MCF 10A (cell line): ENCODE measurements around the gene DGKD. TPM values are rescaled to one million over a fixed set of nuclear protein-coding genes. Genes with fewer than 3 reads are reported as not detected.
A peak's percentile ranks its signal among the peaks of the same experiment; 100 is the strongest.

Source experiments
- BruUV-seq: library from RNA; stranded (reverse); fragments of 400-500 nt; replicated peaks from 2 replicates; lab custom pipeline; 2021; lab: Mats Ljungman, UMichigan
- CTCF ChIA-PET: fragments of 300-600 bp; sonication (Branson Sonifier 250); formaldehyde crosslinking; extraction: SDS; loops from one replicate; lab custom pipeline; 2021; ENCODE audit warnings: antibody characterized with exemption, inconsistent platforms; lab: Yijun Ruan, JAX
- POLR2A ChIA-PET: fragments of 300-600, 350-650 bp; sonication (Branson Sonifier 250); formaldehyde crosslinking; extraction: SDS; loops from one replicate; lab custom pipeline; 2020; ENCODE audit warnings: antibody characterized with exemption, inconsistent platforms; lab: Yijun Ruan, JAX
- DNase-seq: peaks from one replicate; pipeline ENCODE4 v3.0.0-alpha.2; 2018; ENCODE audit not compliant: unreplicated experiment
- H3K27ac Mint-ChIP-seq: one replicate; pipeline ENCODE4 v1.8.0; 2022; ENCODE audit warnings: mild to moderate bottlenecking, low read depth, mixed read lengths; ENCODE audit not compliant: unreplicated experiment
- H3K27me3 Mint-ChIP-seq: one replicate; pipeline ENCODE4 v1.8.0; 2022; ENCODE audit warnings: mixed read lengths; ENCODE audit not compliant: insufficient read depth, unreplicated experiment
- H3K36me3 Mint-ChIP-seq: one replicate; pipeline ENCODE4 v1.8.0; 2022; ENCODE audit warnings: mild to moderate bottlenecking, moderate library complexity, mixed read lengths; ENCODE audit not compliant: insufficient read depth, unreplicated experiment
- H3K4me1 Mint-ChIP-seq: one replicate; pipeline ENCODE4 v1.8.0; 2022; ENCODE audit warnings: mixed read lengths; ENCODE audit not compliant: insufficient read depth, unreplicated experiment
- H3K4me3 Mint-ChIP-seq: one replicate; pipeline ENCODE4 v1.8.0; 2022; ENCODE audit warnings: mild to moderate bottlenecking, moderate library complexity, mixed read lengths; ENCODE audit not compliant: unreplicated experiment
- H3K9me3 Mint-ChIP-seq: one replicate; pipeline ENCODE4 v1.8.0; 2022; ENCODE audit warnings: mixed read lengths; ENCODE audit not compliant: unreplicated experiment
- CTCF ChIP-seq: fragments of 200-600 bp; IDR thresholded peaks from one replicate; pipeline ENCODE4 v1.8.0; 2022; ENCODE audit warnings: antibody characterized with exemption, mild to moderate bottlenecking; ENCODE audit not compliant: unreplicated experiment
- intact Hi-C: fragments of 100-400 bp; cut with micrococcal nuclease; formaldehyde crosslinking; loops from 2 replicates; pipeline ENCODE4 v1.14.1; 2022
- total RNA-seq: library from RNA; stranded (reverse); gene quantifications from 2 replicates; pipeline ENCODE4 v1.2.3, GENCODE V29; 2022

Gene DGKD
- total RNA-seq, 1 experiment from 2014 or later, result 59.1 TPM

- Mint-ChIP-seq H3K27me3 (no peaks in the 10 kb centered on the region), H3K9me3 (no peaks in the 10 kb centered on the region), H3K4me3 (no peak overlapping the region), H3K36me3 (peaks cover 32% of the 10 kb centered on the region), H3K4me1 (peaks cover 15% of the 10 kb centered on the region), H3K27ac (no peak overlapping the region)
- ChIA-PET POLR2A (no interaction called here), CTCF (interaction anchor here (0.6 to 1.6 kb wide), 3 partner anchors 15 to 139 kb away, joined by 4 to 5 read pairs (median 5); no protein-coding TSS in a partner anchor)
- intact Hi-C loops, result no loop called here
- BruUV-seq, result no TSS peak
- no peak for TF ChIP-seq CTCF
- DNase-seq, result no peak
These were observed 24.7 kb downstream of the DGKD start for GRCh38 chr2:233379034-233379433.

GRCh38 chr2:233379441-233379840, 25.1 kb downstream of the DGKD start:
- no peak for DNase-seq
- ChIA-PET CTCF (interaction anchor here (0.6 kb wide), 1 partner anchor 16 kb away, joined by 4 read pairs; no protein-coding TSS in a partner anchor), POLR2A (no interaction called here)
- Mint-ChIP-seq H3K27me3 (no peaks in the 10 kb centered on the region), H3K36me3 (peaks cover 29% of the 10 kb centered on the region), H3K4me3 (no peak overlapping the region), H3K4me1 (peaks cover 19% of the 10 kb centered on the region), H3K27ac (no peak overlapping the region), H3K9me3 (no peaks in the 10 kb centered on the region)
- intact Hi-C loops, result no loop called here
- BruUV-seq, result no TSS peak
- no peak for TF ChIP-seq CTCF

GRCh38 chr2:233380132-233380895, 26.0 kb downstream of the DGKD start:
- ChIA-PET POLR2A (no interaction called here), CTCF (no interaction called here)
- Mint-ChIP-seq H3K36me3 (peaks cover 29% of the 10 kb centered on the region), H3K27me3 (no peaks in the 10 kb centered on the region), H3K4me3 (no peak overlapping the region), H3K9me3 (no peaks in the 10 kb centered on the region), H3K4me1 (peaks cover 24% of the 10 kb centered on the region), H3K27ac (no peak overlapping the region)
- intact Hi-C loops, result no loop called here
- no TSS peak for BruUV-seq
- no peak for TF ChIP-seq CTCF
- no peak for DNase-seq

- Mint-ChIP-seq H3K4me1 (peaks cover 29% of the 10 kb centered on the region), H3K36me3 (peaks cover 21% of the 10 kb centered on the region), H3K4me3 (no peak overlapping the region), H3K27ac (no peak overlapping the region), H3K9me3 (no peaks in the 10 kb centered on the region), H3K27me3 (no peaks in the 10 kb centered on the region)
- intact Hi-C loops, result no loop called here
- BruUV-seq, result no TSS peak
- CTCF ChIA-PET, result interaction anchor here (0.5 to 0.7 kb wide), 3 partner anchors 130 to 502 kb away, joined by 3 read pairs; no protein-coding TSS in a partner anchor
- TF ChIP-seq CTCF, result no peak
- POLR2A ChIA-PET, result no interaction called here
- DNase-seq, result peak; percentile 18
These were observed 26.8 kb downstream of the DGKD start for GRCh38 chr2:233380995-233381637.
